H1 (cell line): Measurements from ENCODE around the gene KCNH4.

Experiments
- BRCA1 ChIP-seq: IDR thresholded peaks from 2 replicates; pipeline ENCODE4 v1.6.1; 2012; ENCODE audit warnings: low read depth, low read length, improper control_type of control experiment
- CEBPB ChIP-seq: IDR thresholded peaks from 2 replicates; pipeline ENCODE4 v1.6.1; 2012; ENCODE audit warnings: low read depth, low read length
- CHD2 ChIP-seq: IDR thresholded peaks from 2 replicates; pipeline ENCODE4 v1.6.1; 2012; ENCODE audit warnings: low read length, improper control_type of control experiment
- EZH2 ChIP-seq: fragments of 200-600 bp; sonication (generic); IDR thresholded peaks from 2 replicates; pipeline ENCODE4 v1.7.1; 2012; ENCODE audit warnings: low read depth, mild to moderate bottlenecking, moderate library complexity, low read length, inconsistent platforms; ENCODE audit not compliant: severe bottlenecking
- GABPA ChIP-seq: IDR thresholded peaks from 2 replicates; pipeline ENCODE4 v1.6.1; 2011; ENCODE audit warnings: mild to moderate bottlenecking, low read length, moderate library complexity, borderline replicate concordance; ENCODE audit not compliant: insufficient read depth
- HDAC2 ChIP-seq, 2 experiments: fragments of 300-600 bp in 1 of 2; sonication (generic) in 1 of 2; IDR thresholded peaks; 2 replicates each; pipeline ENCODE4 v1.6.1; 2011 to 2012; ENCODE audit warnings: low read depth in 2 of 2, low read length in 2 of 2, mild to moderate bottlenecking in 2 of 2, moderate library complexity in 2 of 2, borderline replicate concordance in 1 of 2, inconsistent platforms in 1 of 2
- JUN ChIP-seq: IDR thresholded peaks from 2 replicates; pipeline ENCODE4 v1.6.1; 2011; ENCODE audit warnings: low read depth, mild to moderate bottlenecking, improper control_type of control experiment, low read length
- NRF1 ChIP-seq: IDR thresholded peaks from 2 replicates; pipeline ENCODE4 v1.6.1; 2011; ENCODE audit warnings: mild to moderate bottlenecking, low read depth, low read length, improper control_type of control experiment
- POLR2A ChIP-seq, 2 experiments: IDR thresholded peaks; 1 replicate in 1 of 2; 2 replicates in 1 of 2; pipeline ENCODE4 v1.6.1; 2011; ENCODE audit warnings: low read depth in 2 of 2, low read length in 2 of 2, mild to moderate bottlenecking in 2 of 2; ENCODE audit errors: control extremely low read depth in 1 of 2
- POLR2AphosphoS5 ChIP-seq: IDR thresholded peaks from 2 replicates; pipeline ENCODE4 v1.6.1; 2011; ENCODE audit warnings: low read depth, low read length
- RAD21 ChIP-seq, 2 experiments: IDR thresholded peaks in 1 of 2; conservative IDR thresholded peaks in 1 of 2; 2 replicates each; pipeline ENCODE4 v1.6.1; 2011; ENCODE audit warnings: low read depth in 2 of 2, low read length in 2 of 2, improper control_type of control experiment in 1 of 2, inconsistent platforms in 1 of 2, mild to moderate bottlenecking in 1 of 2, moderate library complexity in 1 of 2
- TF ChIP-seq, protein P1 (sequence below), 3 experiments: IDR thresholded peaks; 1 replicate in 2 of 3; 2 replicates in 1 of 3; pipeline versions ENCODE4 v1.5.1 to v1.6.1; 2011; ENCODE audit warnings: low read length in 3 of 3, mild to moderate bottlenecking in 3 of 3, inconsistent platforms in 2 of 3, low read depth in 1 of 3, moderate library complexity in 1 of 3; ENCODE audit not compliant: insufficient read depth in 1 of 3; ENCODE audit errors: control extremely low read depth in 1 of 3

DNA sequence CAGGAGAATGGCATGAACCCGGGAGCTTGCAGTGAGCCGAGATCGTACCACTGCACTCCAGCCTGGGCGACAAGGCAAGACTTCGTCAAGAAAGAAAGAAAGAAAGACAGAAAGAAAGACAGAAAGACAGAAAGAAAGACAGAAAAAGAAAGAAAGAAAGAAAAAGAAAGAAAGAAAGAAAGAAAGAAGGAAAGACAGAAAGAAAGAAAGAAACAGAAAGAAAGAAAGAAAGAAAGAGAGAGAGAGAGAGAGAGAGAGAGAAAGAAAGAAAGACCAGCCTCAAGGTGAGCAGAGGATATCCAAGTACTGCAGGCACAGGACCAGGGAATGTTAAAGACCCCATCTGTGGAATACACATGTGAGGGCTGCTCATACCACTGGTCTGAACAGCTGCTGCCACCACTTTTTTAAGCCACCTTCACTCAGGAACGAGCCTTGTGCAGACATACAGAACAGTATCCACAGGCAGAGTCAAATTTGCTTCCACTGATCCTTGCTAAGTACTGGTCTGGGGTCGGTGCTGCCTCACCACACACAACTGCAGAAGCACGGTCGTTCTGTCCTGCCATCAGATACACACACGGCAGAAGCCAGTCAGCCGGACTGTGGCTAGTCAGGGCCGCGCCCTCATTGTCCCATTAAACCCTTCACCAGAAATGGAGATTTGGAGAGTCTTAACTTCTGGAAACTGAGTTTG, 33.9 kb downstream of the KCNH4 start:
- no peak for TF ChIP-seq CHD2
- TF ChIP-seq, protein P1, sequence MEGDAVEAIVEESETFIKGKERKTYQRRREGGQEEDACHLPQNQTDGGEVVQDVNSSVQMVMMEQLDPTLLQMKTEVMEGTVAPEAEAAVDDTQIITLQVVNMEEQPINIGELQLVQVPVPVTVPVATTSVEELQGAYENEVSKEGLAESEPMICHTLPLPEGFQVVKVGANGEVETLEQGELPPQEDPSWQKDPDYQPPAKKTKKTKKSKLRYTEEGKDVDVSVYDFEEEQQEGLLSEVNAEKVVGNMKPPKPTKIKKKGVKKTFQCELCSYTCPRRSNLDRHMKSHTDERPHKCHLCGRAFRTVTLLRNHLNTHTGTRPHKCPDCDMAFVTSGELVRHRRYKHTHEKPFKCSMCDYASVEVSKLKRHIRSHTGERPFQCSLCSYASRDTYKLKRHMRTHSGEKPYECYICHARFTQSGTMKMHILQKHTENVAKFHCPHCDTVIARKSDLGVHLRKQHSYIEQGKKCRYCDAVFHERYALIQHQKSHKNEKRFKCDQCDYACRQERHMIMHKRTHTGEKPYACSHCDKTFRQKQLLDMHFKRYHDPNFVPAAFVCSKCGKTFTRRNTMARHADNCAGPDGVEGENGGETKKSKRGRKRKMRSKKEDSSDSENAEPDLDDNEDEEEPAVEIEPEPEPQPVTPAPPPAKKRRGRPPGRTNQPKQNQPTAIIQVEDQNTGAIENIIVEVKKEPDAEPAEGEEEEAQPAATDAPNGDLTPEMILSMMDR (IDR thresholded peaks at IDR 0.05; ENCODE audit: control extremely low read depth in 1 of 3, insufficient read depth in 1 of 3, low read depth in 1 of 3, low read length in 3 of 3): no peak
- no peak for TF ChIP-seq POLR2A (IDR thresholded peaks at IDR 0.05; ENCODE audit: control extremely low read depth in 1 of 2, low read depth in 2 of 2, low read length in 2 of 2)
- no peak for TF ChIP-seq POLR2AphosphoS5
- no peak for TF ChIP-seq EZH2
- TF ChIP-seq BRCA1: no peak
- TF ChIP-seq CEBPB: no peak
- TF ChIP-seq HDAC2 (IDR thresholded peaks at IDR 0.05; ENCODE audit: borderline replicate concordance in 1 of 2, low read depth in 2 of 2, low read length in 2 of 2): no peak
- no peak for TF ChIP-seq NRF1
- no peak for TF ChIP-seq RAD21 (IDR thresholded peaks at IDR 0.05 in 1 of 2, conservative IDR thresholded peaks at IDR 0.05 in 1 of 2; ENCODE audit: low read depth in 2 of 2, low read length in 2 of 2)
- TF ChIP-seq GABPA: no peak
- no peak for TF ChIP-seq JUN
